MM.1S (cell line): Measurements from ENCODE around the gene FBXW11.

Source experiments
- EZH2 ChIP-seq: fragments of 300-600 bp; sonication (generic); optimal IDR thresholded peaks from 2 replicates; pipeline ENCODE3; 2017; ENCODE audit warnings: low read depth, mild to moderate bottlenecking, antibody characterized with exemption, low read length, mixed read lengths
- EZH2phosphoT487 ChIP-seq: fragments of 300-600 bp; sonication (generic); IDR thresholded peaks from 2 replicates; pipeline ENCODE4 v1.6.1; 2018; ENCODE audit warnings: antibody characterized with exemption, low read length
- TF ChIP-seq, protein P1 (sequence below): fragments of 300-600 bp; sonication (generic); IDR thresholded peaks from 2 replicates; pipeline ENCODE4 v1.5.1; 2016; ENCODE audit warnings: antibody characterized with exemption, low read length, mixed read lengths

DNA sequence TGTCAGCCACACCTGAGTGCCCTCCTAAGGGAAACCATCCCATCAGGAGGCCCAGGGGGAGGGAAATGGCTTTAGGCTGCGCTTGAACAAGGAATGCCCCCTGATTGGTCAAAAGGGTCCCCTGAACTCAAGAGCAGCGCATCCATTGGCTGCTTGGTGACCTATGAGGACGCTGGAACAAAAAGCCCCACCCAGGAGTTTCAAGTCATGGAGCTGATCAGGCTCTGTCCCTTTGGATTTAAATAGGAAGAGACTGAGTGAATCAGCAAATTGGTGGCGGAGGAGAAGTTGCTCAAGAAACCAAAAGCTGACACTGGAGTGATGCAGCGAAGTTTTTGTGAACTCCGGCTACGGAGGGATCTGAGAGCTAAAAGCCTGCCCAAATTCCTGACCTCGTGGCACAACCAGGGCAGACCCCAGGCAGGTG, 154.2 kb downstream of the FBXW11 start:
- TF ChIP-seq, protein P1, sequence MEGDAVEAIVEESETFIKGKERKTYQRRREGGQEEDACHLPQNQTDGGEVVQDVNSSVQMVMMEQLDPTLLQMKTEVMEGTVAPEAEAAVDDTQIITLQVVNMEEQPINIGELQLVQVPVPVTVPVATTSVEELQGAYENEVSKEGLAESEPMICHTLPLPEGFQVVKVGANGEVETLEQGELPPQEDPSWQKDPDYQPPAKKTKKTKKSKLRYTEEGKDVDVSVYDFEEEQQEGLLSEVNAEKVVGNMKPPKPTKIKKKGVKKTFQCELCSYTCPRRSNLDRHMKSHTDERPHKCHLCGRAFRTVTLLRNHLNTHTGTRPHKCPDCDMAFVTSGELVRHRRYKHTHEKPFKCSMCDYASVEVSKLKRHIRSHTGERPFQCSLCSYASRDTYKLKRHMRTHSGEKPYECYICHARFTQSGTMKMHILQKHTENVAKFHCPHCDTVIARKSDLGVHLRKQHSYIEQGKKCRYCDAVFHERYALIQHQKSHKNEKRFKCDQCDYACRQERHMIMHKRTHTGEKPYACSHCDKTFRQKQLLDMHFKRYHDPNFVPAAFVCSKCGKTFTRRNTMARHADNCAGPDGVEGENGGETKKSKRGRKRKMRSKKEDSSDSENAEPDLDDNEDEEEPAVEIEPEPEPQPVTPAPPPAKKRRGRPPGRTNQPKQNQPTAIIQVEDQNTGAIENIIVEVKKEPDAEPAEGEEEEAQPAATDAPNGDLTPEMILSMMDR, result no peak
- TF ChIP-seq EZH2 (no peak), EZH2phosphoT487 (no peak)
